ENCODE data around the gene OGDHL.
"Not testable (repeated sequence)": the region's sequence is repeated elsewhere in the genome, so short reads cannot be mapped to it uniquely, and the experiment has no call there.

OGDHL gene

DNA sequence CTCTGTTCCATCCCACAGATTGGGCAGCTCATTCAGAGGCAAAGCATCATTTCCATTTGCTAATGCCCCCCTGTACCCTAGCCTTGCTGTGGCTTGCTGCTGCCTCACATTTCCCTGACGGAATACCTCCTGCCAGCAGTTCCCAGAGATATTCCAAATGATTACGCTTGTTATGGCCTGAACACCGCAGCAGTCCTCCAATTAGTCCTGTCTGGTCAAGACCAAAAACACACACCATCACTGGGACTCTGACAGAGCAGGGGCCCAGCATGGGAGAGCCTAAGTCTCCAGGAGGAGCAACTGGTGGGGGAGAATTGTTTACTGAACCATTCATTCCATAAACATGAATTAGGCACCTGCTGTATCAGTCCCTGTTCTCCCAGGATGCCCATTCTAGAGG, 6.1 kb downstream of the OGDHL start:
- no peak for DNase-seq (ENCODE audit: low spot score)

DNA sequence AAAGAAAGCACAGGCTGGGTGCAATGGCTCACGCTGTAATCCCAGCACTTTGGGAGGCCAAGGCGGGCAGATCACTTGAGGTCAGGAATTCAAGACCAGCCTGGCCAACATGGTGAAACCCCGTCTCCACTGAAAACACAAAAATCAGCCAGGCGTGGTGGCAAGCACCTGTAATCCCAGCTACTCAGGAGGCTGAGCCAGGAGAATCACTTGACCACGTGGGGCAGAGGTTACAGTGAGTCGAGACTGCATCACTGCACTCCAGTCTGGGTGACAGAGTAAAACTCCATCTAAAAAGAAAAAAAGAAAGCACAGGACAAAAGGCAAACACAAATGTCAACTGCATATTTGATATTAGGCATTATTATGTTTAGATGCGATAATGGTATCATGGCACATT, 7.2 kb downstream of the OGDHL start:
- not testable (repeated sequence) for DNase-seq (ENCODE audit: low spot score)

DNA sequence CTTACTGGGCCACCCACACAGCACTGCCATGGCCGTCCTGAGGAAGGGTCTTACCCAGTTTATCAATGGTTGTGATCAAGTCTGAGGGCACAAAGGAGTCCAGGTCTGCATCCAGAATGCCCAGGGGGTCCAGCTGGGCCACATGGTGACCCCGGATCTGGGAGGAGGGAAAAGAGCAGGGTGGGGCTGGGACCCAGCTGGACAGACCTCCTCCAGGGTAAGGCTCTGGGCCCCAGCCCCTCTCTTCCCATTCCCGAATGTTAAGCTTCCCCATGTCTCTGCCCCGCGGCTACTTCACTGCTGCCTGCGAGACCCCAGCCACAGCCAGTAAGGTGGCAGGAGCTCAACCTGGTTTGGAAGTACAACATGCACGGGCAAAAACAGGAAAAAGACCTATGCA, 9.5 kb downstream of the OGDHL start:
- no peak for DNase-seq (ENCODE audit: low spot score)

DNA sequence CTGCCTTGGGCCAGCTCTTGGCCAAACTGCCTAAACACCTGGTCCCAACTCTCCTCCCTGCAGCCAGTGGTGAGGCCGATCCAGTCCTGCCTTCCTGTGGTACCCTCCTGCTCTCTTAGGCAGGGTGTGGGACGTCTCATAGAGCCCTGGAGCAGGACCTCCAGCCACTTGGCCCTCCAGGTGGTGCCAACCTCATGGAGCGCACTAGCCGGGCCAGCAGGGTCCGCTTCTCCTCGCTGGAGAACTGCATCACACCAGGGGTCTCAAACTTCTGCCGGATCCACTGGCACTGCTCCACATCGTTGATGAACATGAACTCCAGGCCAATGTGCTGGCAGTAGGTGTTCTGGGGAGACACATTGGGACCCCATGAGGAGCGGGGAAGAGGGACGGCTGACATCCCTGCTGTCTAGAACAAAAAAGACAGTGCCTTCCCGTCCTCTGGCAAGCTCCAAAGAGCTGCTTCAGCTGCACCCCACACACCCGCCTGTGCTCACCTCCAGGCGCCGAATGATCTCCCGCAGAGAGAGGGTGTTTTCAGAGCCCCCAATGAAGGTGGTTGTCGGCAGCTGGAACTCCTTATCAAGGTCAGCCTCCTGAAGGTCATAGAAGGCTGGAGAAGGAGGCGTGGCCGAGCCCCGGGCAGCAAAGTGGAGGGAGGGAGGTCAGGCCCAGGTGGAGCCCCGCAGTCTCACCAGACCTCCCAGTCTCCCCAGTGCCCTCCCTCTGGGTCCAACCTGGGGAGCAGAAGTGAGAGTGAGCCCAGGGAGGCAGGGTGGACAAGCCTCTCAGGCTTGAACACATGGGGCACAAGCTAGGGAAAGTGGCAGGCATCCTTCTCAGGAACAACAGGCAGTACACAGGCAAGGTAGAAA, 10.2 kb downstream of the OGDHL start:
- no peak for DNase-seq (ENCODE audit: low spot score)

- DNase-seq (ENCODE audit: low spot score), result no peak
Measured at GRCh38 chr10:49751216-49751615, 10.9 kb downstream of the OGDHL start.

GRCh38 chr10:49750546-49750945, 11.6 kb downstream of the OGDHL start:
- no peak for DNase-seq (ENCODE audit: low spot score)

- no peak for DNase-seq (ENCODE audit: low spot score)
Measured at GRCh38 chr10:49749556-49750491, 12.3 kb downstream of the OGDHL start.

GRCh38 chr10:49749144-49749543, 13.0 kb downstream of the OGDHL start:
- DNase-seq (ENCODE audit: low spot score), result no peak

DNA sequence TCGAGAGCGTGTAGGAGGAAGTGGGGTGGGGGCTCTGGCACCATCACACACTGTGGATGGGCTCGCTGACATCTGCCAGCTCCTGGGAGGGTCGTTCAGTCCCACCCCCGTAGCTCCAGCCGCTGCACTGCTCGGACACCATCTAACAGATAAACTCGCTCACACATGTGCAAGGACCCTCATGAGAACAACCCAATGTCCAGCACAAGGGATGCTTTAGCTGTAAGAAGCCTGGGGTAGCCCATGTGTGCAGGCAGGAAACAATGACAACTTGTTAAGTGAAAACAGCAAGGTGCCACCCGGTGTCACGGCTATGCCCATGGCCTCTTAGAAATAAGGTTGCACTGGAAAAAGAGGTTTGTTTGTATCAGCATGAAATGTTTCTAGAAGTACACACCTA, 14.1 kb downstream of the OGDHL start:
- no peak for DNase-seq (ENCODE audit: low spot score)

- DNase-seq (ENCODE audit: low spot score), result no peak
Measured at GRCh38 chr10:49747303-49747646, 14.8 kb downstream of the OGDHL start.

- DNase-seq (ENCODE audit: low spot score), result no peak
Measured at GRCh38 chr10:49746626-49747302, 15.4 kb downstream of the OGDHL start.

DNA sequence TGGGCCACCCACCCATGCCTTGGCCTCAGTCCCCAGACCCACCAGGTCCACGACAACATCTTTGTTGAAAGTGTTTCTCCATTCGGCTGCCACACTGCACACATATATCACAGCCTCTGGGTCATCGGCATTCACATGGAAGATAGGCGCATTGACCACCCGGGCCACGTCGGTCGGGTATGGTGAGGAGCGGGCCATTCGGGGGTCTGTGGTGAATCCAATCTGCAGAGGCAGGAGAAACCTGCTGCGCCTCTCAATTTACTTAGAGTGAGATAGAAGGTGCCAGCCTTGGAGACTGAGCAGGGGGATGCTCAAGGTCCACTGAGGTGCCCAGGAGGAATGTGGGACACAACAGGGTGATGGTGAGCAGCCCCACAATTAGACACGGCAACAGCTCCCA, 16.4 kb downstream of the OGDHL start:
- no peak for DNase-seq (ENCODE audit: low spot score)

GRCh38 chr10:49744924-49745605, 17.1 kb downstream of the OGDHL start:
- no peak for DNase-seq (ENCODE audit: low spot score)

GRCh38 chr10:49744091-49744685, 17.9 kb downstream of the OGDHL start:
- DNase-seq (ENCODE audit: low spot score), result no peak

DNA sequence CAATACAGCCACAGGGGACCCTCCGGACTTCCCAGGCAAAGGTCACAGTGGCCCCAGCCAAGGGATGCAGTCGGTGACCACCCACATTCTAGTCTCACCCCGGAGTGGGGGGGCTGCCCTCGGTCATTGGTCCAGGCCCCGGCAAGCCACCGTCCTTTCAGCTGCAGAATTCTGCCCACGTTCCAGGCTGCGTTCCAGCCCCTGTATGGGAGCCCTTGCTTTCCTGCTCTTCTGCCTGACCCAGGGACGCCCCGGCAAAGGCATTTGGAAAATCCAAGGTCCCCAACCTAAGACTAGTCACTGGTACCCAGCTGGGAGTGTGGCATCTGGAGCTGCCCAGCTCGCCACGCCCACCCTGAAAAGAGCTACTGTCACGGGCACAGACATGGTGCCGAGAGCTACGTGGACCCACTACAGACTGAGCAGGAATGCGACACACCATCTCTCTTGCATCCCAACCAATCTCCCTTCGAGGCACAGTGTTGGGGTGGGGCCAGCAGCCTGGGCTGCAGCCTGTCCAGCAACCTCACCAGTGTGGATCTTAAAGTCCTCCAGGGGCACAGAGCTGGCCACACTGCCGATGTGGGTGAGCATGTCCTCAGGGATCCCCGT, 18.6 kb downstream of the OGDHL start:
- no peak for DNase-seq (ENCODE audit: low spot score)

DNA sequence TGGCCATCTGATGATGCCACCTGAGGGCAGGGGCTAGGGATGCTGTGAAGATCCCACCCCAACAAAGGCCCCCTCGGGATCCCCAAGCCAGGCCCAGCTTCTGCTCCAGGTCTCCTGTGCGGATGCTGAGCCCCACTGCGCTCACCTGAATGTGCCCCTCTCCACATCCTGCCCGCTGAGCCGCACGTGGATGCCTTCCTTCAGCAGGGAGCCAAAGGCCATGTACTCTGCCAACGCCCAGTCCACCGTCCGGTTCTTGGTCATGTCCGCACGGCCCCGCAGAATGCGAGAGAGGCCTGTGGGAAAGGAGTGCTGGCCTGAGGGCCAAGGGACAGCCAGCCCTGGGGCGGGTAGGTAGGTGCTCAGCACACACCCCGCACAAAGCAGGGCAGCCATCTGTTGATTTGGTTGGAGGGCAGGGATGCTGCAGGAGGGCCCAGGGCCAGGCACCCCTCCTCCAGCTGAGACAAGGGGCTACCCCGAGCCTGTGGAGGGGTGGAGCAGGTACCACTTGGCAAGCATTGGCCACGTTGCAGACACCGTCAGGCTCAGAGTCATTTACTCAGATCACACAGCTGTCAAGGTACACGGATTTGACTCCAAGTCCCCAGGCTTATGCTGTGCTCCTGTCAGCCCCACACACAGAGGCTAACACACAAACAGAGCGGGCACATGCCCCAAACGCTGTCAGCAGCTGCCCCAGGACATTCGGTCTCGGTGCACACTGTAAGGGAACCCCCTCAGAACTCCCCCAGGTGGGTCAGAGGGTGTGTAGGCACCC, 19.2 kb downstream of the OGDHL start:
- DNase-seq (ENCODE audit: low spot score), result no peak

- DNase-seq (ENCODE audit: low spot score), result no peak
Measured at GRCh38 chr10:49741108-49741995, 20.8 kb downstream of the OGDHL start.

DNA sequence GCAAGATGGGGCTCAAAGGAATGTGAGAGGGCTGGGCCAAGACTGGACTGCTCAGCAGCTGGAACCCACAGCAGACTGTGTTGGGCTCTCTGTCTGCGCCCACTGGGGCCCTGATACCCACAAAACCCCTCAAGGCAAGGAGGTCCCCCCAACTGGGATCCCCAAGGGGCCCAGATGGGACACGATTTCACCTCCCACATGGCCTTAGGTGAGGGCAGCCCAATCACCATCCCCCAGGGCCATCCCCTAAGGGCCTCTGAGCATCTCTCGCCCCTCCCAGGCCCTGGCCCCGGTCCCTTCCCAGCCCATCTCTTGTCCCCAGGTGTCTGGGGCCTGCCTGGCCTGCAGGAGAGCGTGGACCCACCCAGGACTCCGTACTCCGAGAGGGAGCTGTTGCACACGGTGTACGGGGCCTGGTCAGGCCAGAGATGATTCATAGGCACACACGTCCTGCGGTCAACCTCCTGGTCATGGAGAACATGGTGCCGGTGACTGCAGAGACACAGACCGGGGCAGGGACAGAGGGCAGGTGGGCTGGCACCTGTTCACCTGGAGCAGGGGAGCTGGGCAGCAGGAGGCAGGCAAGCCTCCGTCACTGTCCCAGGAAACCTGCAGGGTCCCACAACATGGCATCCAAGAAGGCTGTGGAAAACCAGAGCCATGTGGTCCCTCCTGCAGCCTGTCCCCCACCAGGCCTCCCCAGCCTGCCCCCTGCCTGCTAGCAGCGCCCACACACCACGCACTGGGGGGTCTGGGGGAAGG, 21.6 kb downstream of the OGDHL start:
- no peak for DNase-seq (ENCODE audit: low spot score)

DNA sequence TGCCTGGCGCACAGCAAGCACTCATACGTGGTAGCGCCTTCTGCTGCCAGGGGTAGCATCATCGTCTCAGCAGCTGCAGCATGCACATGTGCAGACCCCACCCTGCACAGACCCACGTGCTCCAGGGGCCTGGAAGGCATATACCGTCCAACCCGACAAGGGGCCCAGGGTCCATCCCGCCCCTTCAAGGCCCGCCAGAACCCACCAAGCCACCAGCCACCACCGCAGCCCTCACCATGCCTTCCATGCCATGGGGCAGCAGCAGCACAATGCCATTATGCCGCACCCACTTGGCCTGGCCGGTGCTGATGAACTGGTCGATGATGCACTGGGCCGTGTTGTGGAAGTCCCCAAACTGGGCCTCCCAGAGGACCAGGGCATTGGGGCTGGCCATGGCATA, 22.7 kb downstream of the OGDHL start:
- no peak for DNase-seq (ENCODE audit: low spot score)
